GM21447 (cell line): Measurements from ENCODE around the gene CISD2.
"Not testable (repeated sequence)": the region's sequence is repeated elsewhere in the genome, so short reads cannot be mapped to it uniquely, and the experiment has no call there.

Source experiments
- ATAC-seq: cut with Tn5 transposase; IDR thresholded peaks from one replicate; pipeline ENCODE4 v1.9.1; 2021; ENCODE audit not compliant: unreplicated experiment

CISD2 gene

GRCh38 chr4:102868781-102869568 lies at the start of gene CISD2:
TSS of gene CISD2 (plus strand) at chr4:102868992. CDS start at chr4:102869085, 93 bp downstream.
- ATAC-seq, result peak; percentile 80

- not testable (repeated sequence) for ATAC-seq
Measured at GRCh38 chr4:102819100-102819499, 49.7 kb upstream of the CISD2 start.

- no peak for ATAC-seq
Measured at GRCh38 chr4:102819588-102820365, 49.0 kb upstream of the CISD2 start.

- no peak for ATAC-seq
Measured at GRCh38 chr4:102823464-102823863, 45.3 kb upstream of the CISD2 start.

- ATAC-seq, result no peak
Measured at GRCh38 chr4:102823897-102824296, 44.9 kb upstream of the CISD2 start.

- ATAC-seq, result no peak
Measured at GRCh38 chr4:102824398-102824797, 44.4 kb upstream of the CISD2 start.

GRCh38 chr4:102825261-102826091 lies 43.3 kb upstream of the CISD2 start:
- no peak for ATAC-seq

GRCh38 chr4:102826105-102826889 lies 42.5 kb upstream of the CISD2 start:
- ATAC-seq, result no peak

- peak; percentile 26 for ATAC-seq
Measured at GRCh38 chr4:102826890-102827673, 41.7 kb upstream of the CISD2 start, which contains the start of gene UBE2D3. TSS of gene UBE2D3 (minus strand) at chr4:102827551. CDS start at chr4:102826508, 1,043 bp downstream.

GRCh38 chr4:102827674-102828496 lies 40.9 kb upstream of the CISD2 start:
- peak; percentile 78 for ATAC-seq

- no peak for ATAC-seq
Measured at GRCh38 chr4:102828497-102828808, 40.3 kb upstream of the CISD2 start.

GRCh38 chr4:102829803-102830202 lies 39.0 kb upstream of the CISD2 start:
- no peak for ATAC-seq

- ATAC-seq, result no peak
Measured at GRCh38 chr4:102832105-102832504, 36.7 kb upstream of the CISD2 start.

GRCh38 chr4:102832667-102833066 lies 36.1 kb upstream of the CISD2 start:
- ATAC-seq, result no peak

GRCh38 chr4:102836596-102836995 lies 32.2 kb upstream of the CISD2 start:
- no peak for ATAC-seq

GRCh38 chr4:102842367-102842766 lies 26.4 kb upstream of the CISD2 start:
- ATAC-seq, result no peak

GRCh38 chr4:102843273-102843672 lies 25.5 kb upstream of the CISD2 start:
- ATAC-seq, result no peak

- no peak for ATAC-seq
Measured at GRCh38 chr4:102843938-102844337, 24.9 kb upstream of the CISD2 start.

- no peak for ATAC-seq
Measured at GRCh38 chr4:102847687-102848086, 21.1 kb upstream of the CISD2 start.
